HFF-Myc (cell line): ENCODE results near the gene ATP2B2.

Source experiments
- DNase-seq: peaks from one replicate; pipeline ENCODE4 v3.0.0-alpha.2; 2011; ENCODE audit warnings: low read depth; ENCODE audit errors: extremely low read depth
- H3K4me3 ChIP-seq: replicated peaks from 2 replicates; pipeline ENCODE4 v1.5.1; 2011; ENCODE audit warnings: low read depth, mild to moderate bottlenecking, control low read depth, low read length
- CTCF ChIP-seq: IDR thresholded peaks from 2 replicates; pipeline ENCODE4 v1.5.1; 2012; ENCODE audit warnings: mild to moderate bottlenecking, low read depth, low read length, control low read depth; ENCODE audit errors: missing control alignments

ATP2B2 gene

GRCh38 chr3:10379961-10380360 lies 125.4 kb downstream of the ATP2B2 start:
- no peak overlapping the region for H3K4me3 ChIP-seq
- no peak for DNase-seq
- TF ChIP-seq CTCF, result no peak

GRCh38 chr3:10379161-10379560 lies 126.2 kb downstream of the ATP2B2 start:
- no peak overlapping the region for H3K4me3 ChIP-seq
- TF ChIP-seq CTCF, result no peak
- DNase-seq, result no peak

- DNase-seq, result no peak
- H3K4me3 ChIP-seq, result no peak overlapping the region
- TF ChIP-seq CTCF, result no peak
Observed at GRCh38 chr3:10378742-10379141, 126.6 kb downstream of the ATP2B2 start.

- no peak for DNase-seq
- TF ChIP-seq CTCF, result no peak
- no peak overlapping the region for H3K4me3 ChIP-seq
Observed at GRCh38 chr3:10378246-10378645, 127.1 kb downstream of the ATP2B2 start.

- DNase-seq, result no peak
- H3K4me3 ChIP-seq, result no peak overlapping the region
- TF ChIP-seq CTCF, result no peak
Observed at GRCh38 chr3:10377148-10377725, 128.1 kb downstream of the ATP2B2 start.

- no peak for DNase-seq
- no peak for TF ChIP-seq CTCF
- H3K4me3 ChIP-seq, result no peak overlapping the region
Observed at GRCh38 chr3:10376353-10376752, 129.0 kb downstream of the ATP2B2 start.
